Placental epithelial cell (primary cell): Measurements from ENCODE around the gene AARS2. TPM values are rescaled to one million over a fixed set of nuclear protein-coding genes. Genes with fewer than 3 reads are reported as not detected.

ENCODE experiments used
- total RNA-seq: library from RNA; depleted of rRNA; stranded (reverse); fragments of >200 nt; gene quantifications from 2 replicates; pipeline ENCODE4 v1.2.3, GENCODE V29; 2012

AARS2 gene
- 11.8 and 15.3 TPM in 2 replicates for total RNA-seq

DNA sequence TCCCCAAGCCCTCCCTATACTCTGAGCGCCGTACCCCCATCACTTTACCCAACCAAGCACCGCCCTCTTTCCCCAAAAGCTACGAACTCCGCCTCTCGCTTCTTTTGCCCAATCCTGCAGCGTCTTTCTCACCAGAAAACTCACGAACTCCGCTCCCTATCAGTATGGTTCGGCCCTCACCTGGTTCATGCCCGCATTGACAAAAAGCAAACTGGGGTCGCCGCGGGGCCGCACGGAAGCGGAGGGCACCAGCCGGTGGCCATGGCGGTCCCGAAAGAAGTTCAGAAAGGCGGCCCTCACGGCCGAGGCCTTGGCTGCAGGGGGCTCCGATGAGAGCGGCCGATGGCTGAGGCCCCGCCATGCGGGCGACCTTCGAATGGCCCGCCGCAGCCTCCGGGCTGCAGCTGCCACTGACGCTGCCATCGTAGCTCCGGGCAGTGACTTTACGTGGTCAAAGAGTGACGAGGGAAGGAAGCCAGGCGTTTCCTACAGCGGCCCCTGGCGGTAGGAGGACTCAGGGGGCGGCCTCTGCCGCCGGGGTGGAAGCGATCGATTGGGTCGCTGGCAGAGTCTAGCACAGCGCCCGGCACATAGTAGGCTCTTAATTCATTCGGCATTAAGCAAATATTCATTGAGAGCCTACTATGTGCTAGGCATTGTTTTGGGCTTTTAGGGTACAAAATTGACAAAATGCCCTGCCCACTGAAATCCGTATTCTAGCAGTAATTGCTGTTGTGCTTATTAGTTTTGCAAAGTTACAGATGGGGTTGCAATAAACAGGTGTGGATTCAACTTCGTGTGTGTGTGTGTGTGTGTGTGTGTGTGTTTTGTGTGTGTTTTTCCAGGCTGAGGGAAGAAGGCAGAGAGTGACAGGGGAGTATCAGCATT, at the start of gene AARS2:
Gene AARS2, minus strand, starts transcription at position 447 of the 888 bp plus-strand sequence. Its CDS starts 24 bp downstream, at position 423.

DNA sequence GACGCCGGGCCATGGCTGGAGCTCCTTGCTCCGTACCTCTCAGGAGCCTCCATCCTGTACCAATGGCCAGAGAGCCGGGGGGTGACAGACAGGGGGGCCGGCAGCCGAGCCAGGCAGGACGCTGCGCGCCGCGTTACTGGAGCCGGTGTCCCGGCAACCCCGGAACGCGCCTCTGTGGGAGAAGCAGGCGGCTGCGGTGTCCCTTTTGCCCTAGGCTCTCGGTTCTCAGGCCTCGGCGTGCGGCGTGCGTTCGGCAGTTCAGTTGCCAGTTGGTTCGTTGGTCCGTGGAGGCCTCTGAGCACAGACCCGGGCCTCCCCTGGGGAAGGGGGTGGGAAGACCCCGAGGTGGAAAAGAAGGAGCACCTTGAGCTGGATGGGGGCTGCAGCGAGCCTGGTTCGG, 29.3 kb upstream of the AARS2 start, which contains the start of gene SPATS1:
Gene SPATS1, plus strand, starts transcription at position 162 of the 400 bp plus-strand sequence. CDS start 446 bp downstream, outside the sequence.

DNA sequence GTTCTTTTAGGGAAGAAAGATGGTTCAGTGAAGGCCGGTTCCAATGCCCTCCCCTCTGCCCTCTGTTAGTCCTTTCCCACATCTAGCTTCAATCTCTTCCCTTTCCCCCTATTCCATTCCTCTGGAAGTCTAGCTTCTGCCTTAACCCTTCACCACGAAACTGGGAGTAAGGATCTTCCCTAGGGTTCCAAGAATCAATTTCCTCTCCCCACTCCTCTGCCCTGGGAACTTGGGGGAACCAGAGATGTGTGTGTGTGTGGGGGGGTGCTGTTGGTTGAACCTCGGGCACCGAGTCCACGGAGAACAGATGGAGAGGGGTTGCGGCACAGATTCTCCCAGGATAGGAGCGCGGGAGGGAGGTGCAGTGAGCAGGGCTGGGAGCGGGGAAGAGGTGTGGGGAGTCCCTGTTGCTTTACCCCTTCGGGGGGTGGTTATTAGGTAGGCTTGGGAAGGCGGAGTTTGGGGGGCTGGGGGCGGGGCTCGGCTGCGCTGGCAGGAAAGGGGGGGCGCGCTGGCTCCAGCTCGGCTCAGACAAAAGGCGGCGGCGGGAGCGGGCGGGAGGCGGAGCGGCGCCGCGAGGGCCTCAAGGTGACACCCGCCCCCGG, 43.1 kb downstream of the AARS2 start, which contains the start of gene TMEM151B:
Gene TMEM151B, plus strand, starts transcription at position 530 of the 605 bp plus-strand sequence. CDS start 293 bp downstream, outside the sequence.

DNA sequence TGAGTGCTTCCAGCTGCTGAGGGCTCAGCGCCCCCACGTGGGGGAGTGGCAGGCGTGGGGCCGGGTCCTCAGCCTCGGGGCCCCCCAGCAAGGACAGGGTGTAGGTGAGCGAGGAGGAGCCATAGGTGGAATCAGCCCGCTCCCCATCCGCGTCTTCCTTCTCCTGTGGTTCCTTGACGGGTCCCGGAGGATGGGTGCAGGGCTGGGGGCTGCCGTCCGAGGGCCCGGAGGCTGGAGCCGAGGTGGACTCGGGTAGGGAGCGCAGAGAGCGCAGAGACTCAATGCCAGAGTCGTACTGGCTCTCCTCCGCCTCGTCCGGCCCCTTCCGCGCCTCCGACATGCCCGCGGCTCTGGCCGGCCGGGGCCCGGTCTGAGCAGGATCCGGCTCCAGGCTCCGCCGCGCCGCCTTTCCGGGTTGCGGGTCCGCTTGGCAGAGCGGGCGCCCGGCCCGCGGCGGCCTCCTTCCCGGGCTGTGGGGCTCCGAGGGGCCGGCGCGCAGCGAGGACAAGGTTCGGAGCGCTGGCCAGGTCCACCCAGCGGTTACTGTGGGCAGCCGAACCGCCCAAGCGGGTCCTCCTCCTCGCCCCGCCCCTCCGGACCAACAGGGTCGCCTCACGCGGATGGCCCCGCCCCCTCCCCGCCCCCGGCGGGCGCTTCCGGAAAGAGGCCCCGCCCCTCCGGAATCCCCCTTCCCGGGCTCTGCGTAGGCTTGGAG, 48.0 kb downstream of the AARS2 start, which contains the start of gene NFKBIE:
Gene NFKBIE, minus strand, starts transcription at position 545 of the 715 bp plus-strand sequence. Its CDS starts 205 bp downstream, at position 340.

DNA sequence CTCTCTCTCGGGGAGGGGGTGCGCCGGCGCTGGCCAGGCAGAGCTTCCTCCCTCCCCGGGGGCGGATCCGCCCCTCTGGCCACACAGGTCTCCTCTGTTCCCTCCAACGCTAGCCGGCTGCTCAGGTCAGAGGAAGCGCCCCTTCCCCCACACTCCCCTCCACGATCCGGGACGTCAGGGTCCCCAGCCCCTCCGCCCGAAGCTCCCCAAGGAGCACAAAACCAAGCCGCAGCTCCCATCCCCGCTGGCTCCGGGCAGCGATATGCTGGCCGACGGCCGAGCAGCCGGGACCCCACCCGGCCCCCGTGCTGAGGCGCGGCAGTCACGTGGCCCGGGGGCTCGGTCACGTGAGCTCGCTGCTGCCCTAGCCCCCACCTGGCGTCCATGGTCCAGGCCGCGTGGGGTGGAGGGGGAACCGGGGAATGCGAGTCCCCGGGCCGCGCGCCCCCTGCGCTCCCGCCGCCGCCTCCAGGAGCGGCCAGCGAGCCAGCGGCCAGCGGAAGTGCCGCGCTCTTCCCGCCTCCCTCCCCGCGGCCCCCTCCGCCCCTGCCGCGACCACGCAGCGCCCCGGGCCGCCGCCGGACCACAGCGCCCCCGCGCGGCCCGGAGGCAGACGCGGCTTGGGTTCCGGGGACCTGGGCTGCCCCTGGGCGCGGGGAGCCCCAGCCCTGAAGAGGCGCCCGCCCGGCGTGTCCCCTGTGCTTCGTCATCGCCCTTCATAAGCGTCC, 56.0 kb downstream of the AARS2 start, which contains the start of gene SLC35B2:
Gene SLC35B2, minus strand, starts transcription at position 504 of the 728 bp plus-strand sequence. Its CDS starts 118 bp downstream, at position 386.

Other genes with a start within 250 kb of the AARS2 start
- gene MRPL14, start 185.9 kb downstream of the AARS2 start, total RNA-seq, result 29.4 and 38.5 TPM in 2 replicates
- gene TMEM63B, start 185.8 kb downstream of the AARS2 start, total RNA-seq, result 19.6 and 39.6 TPM in 2 replicates
- not detected in 2 replicates for gene CAPN11, start 154.5 kb downstream of the AARS2 start, total RNA-seq
- gene MYMX, start 96.4 kb downstream of the AARS2 start, total RNA-seq, result not detected in 2 replicates
- gene SLC29A1, start 89.8 kb downstream of the AARS2 start, total RNA-seq, result 0.39 and 3.9 TPM in 2 replicates
- gene HSP90AB1, start 66.2 kb downstream of the AARS2 start, total RNA-seq, result 580 and 898 TPM in 2 replicates
- 57.7 and 93.8 TPM in 2 replicates for gene SLC35B2, start 55.8 kb downstream of the AARS2 start, total RNA-seq
- 4.8 and 5.9 TPM in 2 replicates for gene NFKBIE, start 47.8 kb downstream of the AARS2 start, total RNA-seq
- under 0.01 TPM in 1 of 2 replicates, not detected in the other for gene TMEM151B, start 42.9 kb downstream of the AARS2 start, total RNA-seq
- not detected in 2 replicates for gene SPATS1, start 29.3 kb upstream of the AARS2 start, total RNA-seq
- gene CDC5L, start 74.4 kb upstream of the AARS2 start, total RNA-seq, result 21.6 and 24.8 TPM in 2 replicates